Stimulated activated naive CD8-positive, alpha-beta T cell treated with anti-CD3 and anti-CD28 coated beads, Interleukin-15, Interleukin-2, amounts not matched to agents 100 ng/mL and 50 ng/mL, for 24 hours (primary cell): ENCODE results near the gene SEC14L1.

Experiments used
- H3K27ac Mint-ChIP-seq: one replicate; pipeline ENCODE4 v1.8.0; 2021; ENCODE audit warnings: mild to moderate bottlenecking, mixed read lengths
- H3K27me3 Mint-ChIP-seq: one replicate; pipeline ENCODE4 v1.8.0; 2021; ENCODE audit warnings: mixed read lengths
- H3K36me3 Mint-ChIP-seq: one replicate; pipeline ENCODE4 v1.8.0; 2021; ENCODE audit warnings: low read depth, mixed read lengths
- H3K4me1 Mint-ChIP-seq: one replicate; pipeline ENCODE4 v1.8.0; 2021; ENCODE audit warnings: low read depth, mixed read lengths
- H3K4me3 Mint-ChIP-seq: one replicate; pipeline ENCODE4 v1.8.0; 2021; ENCODE audit warnings: mild to moderate bottlenecking, mixed read lengths
- H3K9me3 Mint-ChIP-seq: one replicate; pipeline ENCODE4 v1.8.0; 2021; ENCODE audit warnings: mixed read lengths

SEC14L1 gene

GRCh38 chr17:77160091-77160874 is 19.5 kb downstream of the SEC14L1 start:
- Mint-ChIP-seq H3K4me3 (no peak overlapping the region), H3K4me1 (peaks cover 58% of the 10 kb centered on the region), H3K36me3 (peaks cover 34% of the 10 kb centered on the region), H3K27me3 (no peaks in the 10 kb centered on the region), H3K27ac (no peak overlapping the region), H3K9me3 (no peaks in the 10 kb centered on the region)

- peaks cover 42% of the 10 kb centered on the region for H3K36me3 Mint-ChIP-seq
- no peak overlapping the region for H3K4me3 Mint-ChIP-seq
- peaks cover 2% of the 10 kb centered on the region for H3K9me3 Mint-ChIP-seq
- H3K4me1 Mint-ChIP-seq: peaks cover 58% of the 10 kb centered on the region
- no peak overlapping the region for H3K27ac Mint-ChIP-seq
- no peaks in the 10 kb centered on the region for H3K27me3 Mint-ChIP-seq
These were observed 20.2 kb downstream of the SEC14L1 start for GRCh38 chr17:77160875-77161530.

GRCh38 chr17:77161953-77162352 is 21.2 kb downstream of the SEC14L1 start:
- peaks cover 3% of the 10 kb centered on the region for H3K9me3 Mint-ChIP-seq
- H3K36me3 Mint-ChIP-seq: peaks cover 46% of the 10 kb centered on the region
- H3K4me1 Mint-ChIP-seq: peaks cover 61% of the 10 kb centered on the region
- no peak overlapping the region for H3K4me3 Mint-ChIP-seq
- H3K27me3 Mint-ChIP-seq: no peaks in the 10 kb centered on the region
- no peak overlapping the region for H3K27ac Mint-ChIP-seq

- Mint-ChIP-seq H3K27me3 (no peaks in the 10 kb centered on the region), H3K36me3 (peaks cover 51% of the 10 kb centered on the region), H3K9me3 (peaks cover 10% of the 10 kb centered on the region), H3K4me1 (peaks cover 60% of the 10 kb centered on the region), H3K4me3 (no peak overlapping the region), H3K27ac (peak overlapping the region; percentile 76)
These were observed 22.2 kb downstream of the SEC14L1 start for GRCh38 chr17:77163001-77163400.

GRCh38 chr17:77163511-77164280 is 22.9 kb downstream of the SEC14L1 start:
- Mint-ChIP-seq H3K9me3 (peaks cover 14% of the 10 kb centered on the region), H3K27me3 (no peaks in the 10 kb centered on the region), H3K4me3 (no peak overlapping the region), H3K27ac (peak overlapping the region; percentile 76), H3K4me1 (peaks cover 55% of the 10 kb centered on the region), H3K36me3 (peaks cover 54% of the 10 kb centered on the region)

GRCh38 chr17:77164483-77165091 is 23.8 kb downstream of the SEC14L1 start:
- Mint-ChIP-seq H3K36me3 (peaks cover 58% of the 10 kb centered on the region), H3K27me3 (no peaks in the 10 kb centered on the region), H3K9me3 (peaks cover 14% of the 10 kb centered on the region), H3K27ac (peak overlapping the region; percentile 17), H3K4me1 (peaks cover 53% of the 10 kb centered on the region), H3K4me3 (no peak overlapping the region)

- Mint-ChIP-seq H3K9me3 (peaks cover 14% of the 10 kb centered on the region), H3K36me3 (peaks cover 64% of the 10 kb centered on the region), H3K4me3 (no peak overlapping the region), H3K27ac (no peak overlapping the region), H3K27me3 (no peaks in the 10 kb centered on the region), H3K4me1 (peaks cover 43% of the 10 kb centered on the region)
These were observed 24.8 kb downstream of the SEC14L1 start for GRCh38 chr17:77165577-77165976.

GRCh38 chr17:77167472-77168306 is 26.9 kb downstream of the SEC14L1 start:
- peaks cover 73% of the 10 kb centered on the region for H3K36me3 Mint-ChIP-seq
- peaks cover 33% of the 10 kb centered on the region for H3K4me1 Mint-ChIP-seq

GRCh38 chr17:77173104-77173503 is 32.3 kb downstream of the SEC14L1 start:
- Mint-ChIP-seq H3K9me3 (peaks cover 27% of the 10 kb centered on the region), H3K36me3 (peaks cover 64% of the 10 kb centered on the region), H3K27ac (no peak overlapping the region), H3K4me3 (no peak overlapping the region), H3K4me1 (peaks cover 3% of the 10 kb centered on the region), H3K27me3 (no peaks in the 10 kb centered on the region)

More at GRCh38 chr17:77167472-77168306, 26.9 kb downstream of the SEC14L1 start:
- Mint-ChIP-seq H3K4me3 (no peak overlapping the region), H3K9me3 (peaks cover 19% of the 10 kb centered on the region), H3K27ac (no peak overlapping the region), H3K27me3 (no peaks in the 10 kb centered on the region)

GRCh38 chr17:77174928-77175661 is 34.3 kb downstream of the SEC14L1 start:
- Mint-ChIP-seq H3K27me3 (no peaks in the 10 kb centered on the region), H3K4me3 (no peak overlapping the region), H3K27ac (no peak overlapping the region), H3K9me3 (peaks cover 25% of the 10 kb centered on the region), H3K36me3 (peaks cover 61% of the 10 kb centered on the region), H3K4me1 (peaks cover 10% of the 10 kb centered on the region)

GRCh38 chr17:77177002-77177741 is 36.4 kb downstream of the SEC14L1 start:
- peaks cover 29% of the 10 kb centered on the region for H3K4me1 Mint-ChIP-seq
- H3K27ac Mint-ChIP-seq: no peak overlapping the region
- H3K4me3 Mint-ChIP-seq: no peak overlapping the region
- peaks cover 53% of the 10 kb centered on the region for H3K36me3 Mint-ChIP-seq
- H3K9me3 Mint-ChIP-seq: peaks cover 25% of the 10 kb centered on the region
- no peaks in the 10 kb centered on the region for H3K27me3 Mint-ChIP-seq

GRCh38 chr17:77178050-77178449 is 37.3 kb downstream of the SEC14L1 start:
- H3K4me1 Mint-ChIP-seq: peaks cover 38% of the 10 kb centered on the region
- H3K9me3 Mint-ChIP-seq: peaks cover 16% of the 10 kb centered on the region
- H3K36me3 Mint-ChIP-seq: peaks cover 44% of the 10 kb centered on the region
- no peaks in the 10 kb centered on the region for H3K27me3 Mint-ChIP-seq
- no peak overlapping the region for H3K4me3 Mint-ChIP-seq
- no peak overlapping the region for H3K27ac Mint-ChIP-seq

GRCh38 chr17:77178563-77178962 is 37.8 kb downstream of the SEC14L1 start:
- no peaks in the 10 kb centered on the region for H3K27me3 Mint-ChIP-seq
- peaks cover 39% of the 10 kb centered on the region for H3K36me3 Mint-ChIP-seq
- peaks cover 11% of the 10 kb centered on the region for H3K9me3 Mint-ChIP-seq
- no peak overlapping the region for H3K4me3 Mint-ChIP-seq
- H3K27ac Mint-ChIP-seq: no peak overlapping the region
- peaks cover 43% of the 10 kb centered on the region for H3K4me1 Mint-ChIP-seq
